HepG2 (cell line): ENCODE results near the gene DDR1. TPM values are rescaled to one million over a fixed set of nuclear protein-coding genes. Genes with fewer than 3 reads are reported as not detected.
A peak's percentile ranks its signal among the peaks of the same experiment; 100 is the strongest.

Experiments
- AKNA ChIP-seq: sonication (generic); formaldehyde crosslinking; IDR thresholded peaks from 2 replicates; pipeline ENCODE4 v1.4.0; 2020; ENCODE audit warnings: missing genetic modification reagents, borderline replicate concordance
- DNMT3B ChIP-seq: conservative IDR thresholded peaks from 2 replicates; pipeline ENCODE4 v1.6.1; 2016; ENCODE audit warnings: missing biosample characterization, control low read depth
- GABPB1 ChIP-seq: IDR thresholded peaks from 2 replicates; pipeline ENCODE4 v1.6.1; 2016; ENCODE audit warnings: mild to moderate bottlenecking, missing genetic modification reagents, moderate library complexity, missing compliant biosample characterization
- MIXL1 ChIP-seq: IDR thresholded peaks from 2 replicates; pipeline ENCODE4 v1.6.1; 2016
- MTF2 ChIP-seq: sonication (generic); formaldehyde crosslinking; IDR thresholded peaks from 2 replicates; pipeline ENCODE4 v1.5.0; 2020; ENCODE audit warnings: missing genetic modification reagents, borderline replicate concordance
- RBM22 ChIP-seq: fragments of 200-400 bp; formaldehyde crosslinking; optimal IDR thresholded peaks from 2 replicates; pipeline ENCODE3; 2017; ENCODE audit warnings: mild to moderate bottlenecking, low read length, moderate library complexity
- RFXAP ChIP-seq: sonication (generic); formaldehyde crosslinking; IDR thresholded peaks from 2 replicates; pipeline ENCODE4 v1.4.0; 2020; ENCODE audit warnings: missing genetic modification reagents, borderline replicate concordance
- TBX2 ChIP-seq: sonication (generic); formaldehyde crosslinking; IDR thresholded peaks from 2 replicates; pipeline ENCODE4 v1.5.0; 2020; ENCODE audit warnings: missing genetic modification reagents, mild to moderate bottlenecking, borderline replicate concordance
- ZNF121 ChIP-seq: sonication (generic); formaldehyde crosslinking; IDR thresholded peaks from 2 replicates; pipeline ENCODE4 v1.5.0; 2020; ENCODE audit warnings: mild to moderate bottlenecking, missing genetic modification reagents
- ZNF550 ChIP-seq: sonication (generic); formaldehyde crosslinking; IDR thresholded peaks from 2 replicates; pipeline ENCODE4 v1.4.0; 2020; ENCODE audit warnings: mild to moderate bottlenecking, missing genetic modification reagents, borderline replicate concordance
- ZNF644 ChIP-seq: IDR thresholded peaks from 2 replicates; pipeline ENCODE4 v1.6.1; 2016; ENCODE audit warnings: low read depth
- ZNF777 ChIP-seq: sonication (generic); formaldehyde crosslinking; IDR thresholded peaks from 2 replicates; pipeline ENCODE4 v1.4.0; 2020; ENCODE audit warnings: missing genetic modification reagents
- ZSCAN31 ChIP-seq: sonication (generic); formaldehyde crosslinking; IDR thresholded peaks from 2 replicates; pipeline ENCODE4 v1.5.0; 2020; ENCODE audit warnings: low read depth, mild to moderate bottlenecking, missing genetic modification reagents
- polyA plus RNA-seq, 8 experiments: library from polyadenylated mRNA; depleted of rRNA in 3 of 8; stranded (reverse) in 7 of 8; unstranded in 1 of 8; fragments of >200 nt; fragmentation: Illumina TruSeq in 4 of 8; extraction: Trizol in 4 of 8; gene quantifications; 2 replicates each; pipeline versions ENCODE4 v1.2.1 to v1.2.3, GENCODE V29; 2011 to 2016; ENCODE audit warnings: low read depth in 4 of 8, missing spikeins in 1 of 8, mixed read lengths in 1 of 8; ENCODE audit not compliant: insufficient read depth in 1 of 8
- total RNA-seq, 5 experiments: library from RNA; depleted of rRNA; stranded (reverse); fragments of >200 nt; fragmentation: Illumina TruSeq; extraction: Trizol; gene quantifications; 2 replicates each; pipeline ENCODE4 v1.2.3, GENCODE V29; 2016; ENCODE audit warnings: low read depth in 1 of 5
- TF ChIP-seq, protein P1 (sequence below): sonication (generic); formaldehyde crosslinking; conservative IDR thresholded peaks from 2 replicates; pipeline ENCODE4 v1.4.0; 2020; ENCODE audit warnings: missing genetic modification reagents
- TF ChIP-seq, protein P2 (sequence below): sonication (generic); formaldehyde crosslinking; IDR thresholded peaks from 2 replicates; pipeline ENCODE4 v1.5.0; 2020; ENCODE audit warnings: missing genetic modification reagents
- TF ChIP-seq, protein P3 (sequence below): IDR thresholded peaks from 2 replicates; pipeline ENCODE4 v1.6.1; 2016
- TF ChIP-seq, protein P4 (sequence below): sonication (generic); formaldehyde crosslinking; IDR thresholded peaks from 2 replicates; pipeline ENCODE4 v1.4.0; 2020; ENCODE audit warnings: mild to moderate bottlenecking, missing genetic modification reagents
- TF ChIP-seq, protein P5 (sequence below): sonication (generic); formaldehyde crosslinking; IDR thresholded peaks from 2 replicates; pipeline ENCODE4 v1.8.1; 2023; ENCODE audit warnings: mild to moderate bottlenecking, missing genetic modification reagents

The DDR1 gene
- total and polyA plus RNA-seq, 2 of the 13 experiments (the other 11 are each of a cell fraction or from before 2014, with no cell fraction given), result 16.7 to 20.2 TPM

- TF ChIP-seq AKNA (no peak), ZSCAN31 (CRISPR knock-in tag) (no peak), TBX2 (CRISPR knock-in tag) (no peak; the same call in none of the 2 replicates), GABPB1 (CRISPR knock-in tag) (no peak; the same call in 1 of the 2 replicates), ZNF644 (0 out of 2 replicates have a peak, but pooled peaks have one; percentile 37), ZNF121 (CRISPR knock-in tag) (no peak), MTF2 (CRISPR knock-in tag) (no peak), MIXL1 (CRISPR knock-in tag) (no peak), ZNF777 (peak; percentile 32; the same call in 1 of the 2 replicates), DNMT3B (no peak), RFXAP (CRISPR knock-in tag) (0 out of 2 replicates have a peak, but pooled peaks have one; percentile 38), RBM22 (no peak), ZNF550 (no peak)
- TF ChIP-seq, protein P1, sequence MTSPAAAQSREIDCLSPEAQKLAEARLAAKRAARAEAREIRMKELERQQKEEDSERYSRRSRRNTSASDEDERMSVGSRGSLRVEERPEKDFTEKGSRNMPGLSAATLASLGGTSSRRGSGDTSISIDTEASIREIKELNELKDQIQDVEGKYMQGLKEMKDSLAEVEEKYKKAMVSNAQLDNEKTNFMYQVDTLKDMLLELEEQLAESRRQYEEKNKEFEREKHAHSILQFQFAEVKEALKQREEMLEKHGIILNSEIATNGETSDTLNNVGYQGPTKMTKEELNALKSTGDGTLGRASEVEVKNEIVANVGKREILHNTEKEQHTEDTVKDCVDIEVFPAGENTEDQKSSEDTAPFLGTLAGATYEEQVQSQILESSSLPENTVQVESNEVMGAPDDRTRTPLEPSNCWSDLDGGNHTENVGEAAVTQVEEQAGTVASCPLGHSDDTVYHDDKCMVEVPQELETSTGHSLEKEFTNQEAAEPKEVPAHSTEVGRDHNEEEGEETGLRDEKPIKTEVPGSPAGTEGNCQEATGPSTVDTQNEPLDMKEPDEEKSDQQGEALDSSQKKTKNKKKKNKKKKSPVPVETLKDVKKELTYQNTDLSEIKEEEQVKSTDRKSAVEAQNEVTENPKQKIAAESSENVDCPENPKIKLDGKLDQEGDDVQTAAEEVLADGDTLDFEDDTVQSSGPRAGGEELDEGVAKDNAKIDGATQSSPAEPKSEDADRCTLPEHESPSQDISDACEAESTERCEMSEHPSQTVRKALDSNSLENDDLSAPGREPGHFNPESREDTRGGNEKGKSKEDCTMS (CRISPR knock-in tag), result no peak
- TF ChIP-seq, protein P2, sequence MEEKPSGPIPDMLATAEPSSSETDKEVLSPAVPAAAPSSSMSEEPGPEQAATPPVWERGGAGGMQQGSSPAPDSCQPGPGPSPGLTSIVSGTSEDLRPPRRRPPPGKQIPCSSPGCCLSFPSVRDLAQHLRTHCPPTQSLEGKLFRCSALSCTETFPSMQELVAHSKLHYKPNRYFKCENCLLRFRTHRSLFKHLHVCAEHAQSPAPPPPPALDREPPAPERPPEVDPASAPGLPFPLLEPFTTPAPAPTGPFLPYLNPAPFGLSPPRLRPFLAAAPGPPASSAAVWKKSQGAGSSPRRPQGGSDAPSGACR (CRISPR knock-in tag), result no peak
- TF ChIP-seq, protein P3, sequence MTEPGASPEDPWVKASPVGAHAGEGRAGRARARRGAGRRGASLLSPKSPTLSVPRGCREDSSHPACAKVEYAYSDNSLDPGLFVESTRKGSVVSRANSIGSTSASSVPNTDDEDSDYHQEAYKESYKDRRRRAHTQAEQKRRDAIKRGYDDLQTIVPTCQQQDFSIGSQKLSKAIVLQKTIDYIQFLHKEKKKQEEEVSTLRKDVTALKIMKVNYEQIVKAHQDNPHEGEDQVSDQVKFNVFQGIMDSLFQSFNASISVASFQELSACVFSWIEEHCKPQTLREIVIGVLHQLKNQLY (CRISPR knock-in tag), result no peak
- TF ChIP-seq, protein P4, sequence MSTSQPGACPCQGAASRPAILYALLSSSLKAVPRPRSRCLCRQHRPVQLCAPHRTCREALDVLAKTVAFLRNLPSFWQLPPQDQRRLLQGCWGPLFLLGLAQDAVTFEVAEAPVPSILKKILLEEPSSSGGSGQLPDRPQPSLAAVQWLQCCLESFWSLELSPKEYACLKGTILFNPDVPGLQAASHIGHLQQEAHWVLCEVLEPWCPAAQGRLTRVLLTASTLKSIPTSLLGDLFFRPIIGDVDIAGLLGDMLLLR (CRISPR knock-in tag), result no peak
- TF ChIP-seq, protein P5, sequence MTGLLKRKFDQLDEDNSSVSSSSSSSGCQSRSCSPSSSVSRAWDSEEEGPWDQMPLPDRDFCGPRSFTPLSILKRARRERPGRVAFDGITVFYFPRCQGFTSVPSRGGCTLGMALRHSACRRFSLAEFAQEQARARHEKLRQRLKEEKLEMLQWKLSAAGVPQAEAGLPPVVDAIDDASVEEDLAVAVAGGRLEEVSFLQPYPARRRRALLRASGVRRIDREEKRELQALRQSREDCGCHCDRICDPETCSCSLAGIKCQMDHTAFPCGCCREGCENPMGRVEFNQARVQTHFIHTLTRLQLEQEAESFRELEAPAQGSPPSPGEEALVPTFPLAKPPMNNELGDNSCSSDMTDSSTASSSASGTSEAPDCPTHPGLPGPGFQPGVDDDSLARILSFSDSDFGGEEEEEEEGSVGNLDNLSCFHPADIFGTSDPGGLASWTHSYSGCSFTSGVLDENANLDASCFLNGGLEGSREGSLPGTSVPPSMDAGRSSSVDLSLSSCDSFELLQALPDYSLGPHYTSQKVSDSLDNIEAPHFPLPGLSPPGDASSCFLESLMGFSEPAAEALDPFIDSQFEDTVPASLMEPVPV (CRISPR knock-in tag), result no peak
Observed at GRCh38 chr6:30885999-30886896, 1.9 kb downstream of the DDR1 start (continued).
